GM19023 (cell line): ENCODE results near the gene CRABP1.

Experiments
- ATAC-seq: cut with Tn5 transposase; IDR thresholded peaks from one replicate; pipeline ENCODE4 v1.9.1; 2021; ENCODE audit warnings: mild to moderate bottlenecking, moderate library complexity; ENCODE audit not compliant: unreplicated experiment

Gene CRABP1

GRCh38 chr15:78397382-78397781 is 57.2 kb downstream of the CRABP1 start:
- ATAC-seq = no peak
